PC-9 (cell line): Measurements from ENCODE around the gene TJP2.

Experiments used
- EZH2 ChIP-seq: fragments of 200-600 bp; sonication (generic); IDR thresholded peaks from 2 replicates; pipeline ENCODE4 v1.8.0; 2017; ENCODE audit warnings: antibody characterized with exemption, low read depth
- TF ChIP-seq, protein P1 (sequence below): fragments of 200-600 bp; sonication (generic); conservative IDR thresholded peaks from 2 replicates; pipeline ENCODE4 v1.6.1; 2017; ENCODE audit warnings: mixed run types, antibody characterized with exemption, mild to moderate bottlenecking, moderate library complexity

DNA sequence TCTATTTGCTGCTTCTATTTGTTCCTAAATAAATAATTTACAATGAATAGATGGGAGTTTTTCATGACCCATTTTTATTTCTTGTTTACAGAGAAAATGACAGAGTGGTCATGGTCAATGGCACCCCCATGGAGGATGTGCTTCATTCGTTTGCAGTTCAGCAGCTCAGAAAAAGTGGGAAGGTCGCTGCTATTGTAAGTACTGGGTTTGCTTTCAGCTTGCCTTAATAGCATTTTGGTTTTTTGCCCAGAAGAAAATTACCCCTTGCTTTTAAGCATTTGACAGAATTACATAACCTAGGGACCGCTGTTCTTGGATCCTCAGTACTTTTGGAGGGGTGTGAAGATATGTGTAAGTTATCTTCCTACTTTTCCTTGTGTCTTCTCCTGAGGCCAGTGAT is 44.1 kb downstream of the TJP2 start:
- TF ChIP-seq, protein P1, sequence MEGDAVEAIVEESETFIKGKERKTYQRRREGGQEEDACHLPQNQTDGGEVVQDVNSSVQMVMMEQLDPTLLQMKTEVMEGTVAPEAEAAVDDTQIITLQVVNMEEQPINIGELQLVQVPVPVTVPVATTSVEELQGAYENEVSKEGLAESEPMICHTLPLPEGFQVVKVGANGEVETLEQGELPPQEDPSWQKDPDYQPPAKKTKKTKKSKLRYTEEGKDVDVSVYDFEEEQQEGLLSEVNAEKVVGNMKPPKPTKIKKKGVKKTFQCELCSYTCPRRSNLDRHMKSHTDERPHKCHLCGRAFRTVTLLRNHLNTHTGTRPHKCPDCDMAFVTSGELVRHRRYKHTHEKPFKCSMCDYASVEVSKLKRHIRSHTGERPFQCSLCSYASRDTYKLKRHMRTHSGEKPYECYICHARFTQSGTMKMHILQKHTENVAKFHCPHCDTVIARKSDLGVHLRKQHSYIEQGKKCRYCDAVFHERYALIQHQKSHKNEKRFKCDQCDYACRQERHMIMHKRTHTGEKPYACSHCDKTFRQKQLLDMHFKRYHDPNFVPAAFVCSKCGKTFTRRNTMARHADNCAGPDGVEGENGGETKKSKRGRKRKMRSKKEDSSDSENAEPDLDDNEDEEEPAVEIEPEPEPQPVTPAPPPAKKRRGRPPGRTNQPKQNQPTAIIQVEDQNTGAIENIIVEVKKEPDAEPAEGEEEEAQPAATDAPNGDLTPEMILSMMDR = no peak
- TF ChIP-seq EZH2 = no peak
